ENCODE results near the gene SOX12. TPM values are rescaled to one million over a fixed set of nuclear protein-coding genes. Genes with fewer than 3 reads are reported as not detected.

SOX12 gene
- total and polyA plus RNA-seq, 2 experiments from 2014 or later = 6.9 to 15.4 TPM

- Histone ChIP-seq H3K4me1 (ENCODE audit: insufficient read depth) (peaks cover 5% of the 10 kb centered on the region), H3K27ac (peak overlapping the region; percentile 89), H4K20me1 (ENCODE audit: insufficient read depth, poor library complexity, severe bottlenecking) (peaks cover 21% of the 10 kb centered on the region), H3K9me3 (ENCODE audit: low read depth) (no peaks in the 10 kb centered on the region), H2AFZ (peak overlapping the region; percentile 72), H3K36me3 (replicated peaks; ENCODE audit: insufficient read depth, low read depth) (no peaks in the 10 kb centered on the region), H3K4me2 (peak overlapping the region; percentile 91), H3K79me2 (peaks cover 27% of the 10 kb centered on the region), H3K9me2 (replicated peaks; ENCODE audit: insufficient read depth) (no peaks in the 10 kb centered on the region), H3K4me3 (peak overlapping the region; percentile 80), H3K27me3 (no peaks in the 10 kb centered on the region)
- TF ChIP-seq CTCF (IDR thresholded peaks at IDR 0.05; ENCODE audit: poor library complexity) = peak; percentile 41
- TF ChIP-seq EZH2phosphoT487 (IDR thresholded peaks at IDR 0.05; ENCODE audit: low read depth, severe bottlenecking, unreplicated experiment) = no peak
- 2% methylated on average over 44 of the region's 69 CpGs for WGBS (ENCODE audit: low lambda C conversion rate, missing lambda C conversion rate)
- peak; percentile 95 for DNase-seq (ENCODE audit: low spot score)
Measured at GRCh38 chr20:324177-325044, 941 bp upstream of the SOX12 start.

GRCh38 chr20:325889-326644, 715 bp downstream of the SOX12 start:
- Histone ChIP-seq H3K4me2 (peak overlapping the region; percentile 97), H3K4me1 (ENCODE audit: insufficient read depth) (peaks cover 5% of the 10 kb centered on the region), H3K36me3 (replicated peaks; ENCODE audit: insufficient read depth, low read depth) (no peaks in the 10 kb centered on the region), H3K27ac (peak overlapping the region; percentile 97), H3K27me3 (no peaks in the 10 kb centered on the region), H3K4me3 (peak overlapping the region; percentile 51), H3K9me3 (ENCODE audit: low read depth) (no peaks in the 10 kb centered on the region), H3K79me2 (peaks cover 31% of the 10 kb centered on the region), H3K9me2 (replicated peaks; ENCODE audit: insufficient read depth) (no peaks in the 10 kb centered on the region), H2AFZ (peak overlapping the region; percentile 49), H4K20me1 (ENCODE audit: insufficient read depth, poor library complexity, severe bottlenecking) (peaks cover 34% of the 10 kb centered on the region)
- TF ChIP-seq EZH2 (IDR thresholded peaks at IDR 0.05; ENCODE audit: borderline replicate concordance) = no peak
- no peak for TF ChIP-seq EZH2phosphoT487 (IDR thresholded peaks at IDR 0.05; ENCODE audit: low read depth, severe bottlenecking, unreplicated experiment)
- DNase-seq (ENCODE audit: low spot score) = peak; percentile 85
- WGBS (ENCODE audit: low lambda C conversion rate, missing lambda C conversion rate) = 1% methylated on average over 48 of the region's 103 CpGs

GRCh38 chr20:326645-327185, 1.4 kb downstream of the SOX12 start:
- H3K9me2 ChIP-seq (replicated peaks; ENCODE audit: insufficient read depth) = no peaks in the 10 kb centered on the region
- H3K4me2 ChIP-seq = peak overlapping the region; percentile 97
- no peaks in the 10 kb centered on the region for H3K9me3 ChIP-seq (ENCODE audit: low read depth)
- peak overlapping the region; percentile 61 for H3K4me3 ChIP-seq
- H3K27ac ChIP-seq = peak overlapping the region; percentile 97
- TF ChIP-seq CTCF (IDR thresholded peaks at IDR 0.05; ENCODE audit: poor library complexity) (peak; percentile 10), EZH2 (IDR thresholded peaks at IDR 0.05; ENCODE audit: borderline replicate concordance) (no peak)
- WGBS (ENCODE audit: low lambda C conversion rate, missing lambda C conversion rate) = under 1% methylated on average over 29 of the region's 38 CpGs
- peak overlapping the region; percentile 49 for H2AFZ ChIP-seq
- H4K20me1 ChIP-seq (ENCODE audit: insufficient read depth, poor library complexity, severe bottlenecking) = peaks cover 35% of the 10 kb centered on the region
- no peaks in the 10 kb centered on the region for H3K27me3 ChIP-seq
- DNase-seq (ENCODE audit: low spot score) = peak; percentile 62
- no peaks in the 10 kb centered on the region for H3K36me3 ChIP-seq (replicated peaks; ENCODE audit: insufficient read depth, low read depth)
- H3K4me1 ChIP-seq (ENCODE audit: insufficient read depth) = peaks cover 5% of the 10 kb centered on the region
- H3K79me2 ChIP-seq = peaks cover 32% of the 10 kb centered on the region

Data from hepatocyte (in vitro differentiated cells).